ENCODE results near the gene HOXB3.

- TF ChIP-seq CTCF (IDR thresholded peaks at IDR 0.05; ENCODE audit: borderline replicate concordance, extremely low read depth, low read length, poor library complexity, severe bottlenecking) (no peak), EZH2 (IDR thresholded peaks at IDR 0.05; ENCODE audit: borderline replicate concordance, low read depth, low read length, severe bottlenecking) (no peak)
These were observed 13.3 kb downstream of the HOXB3 start for GRCh38 chr17:48576479-48577309.

All from DND-41 (cell line).